ENCODE measurements around the gene PACRG.

- TF ChIP-seq GATA2 (IDR thresholded peaks at IDR 0.05; ENCODE audit: low read depth, low read length) (no peak), GATA3 (IDR thresholded peaks at IDR 0.05; ENCODE audit: low read depth, low read length) (no peak)
Observed at GRCh38 chr6:163323274-163323673, 595.5 kb downstream of the PACRG start.
